HCT116 (cell line): Measurements from ENCODE around the gene LAMA4.

Experiments used
- POLR2A ChIP-seq: IDR thresholded peaks from 2 replicates; pipeline ENCODE4 v1.7.0; 2011; ENCODE audit warnings: borderline replicate concordance; ENCODE audit not compliant: insufficient read depth, insufficient read length; ENCODE audit errors: extremely low read depth
- SRF ChIP-seq: IDR thresholded peaks from 2 replicates; pipeline ENCODE4 v1.6.1; 2012; ENCODE audit warnings: low read depth

- TF ChIP-seq SRF: no peak
- no peak for TF ChIP-seq POLR2A
Measured at GRCh38 chr6:112221561-112221960, 32.8 kb downstream of the LAMA4 start.
